ENCODE data around the gene ATL3.
"Not testable (repeated sequence)": the region's sequence is repeated elsewhere in the genome, so short reads cannot be mapped to it uniquely, and the experiment has no call there.

Gene ATL3

GRCh38 chr11:63589000-63589399 lies 82.2 kb downstream of the ATL3 start:
- DNase-seq (ENCODE audit: low read depth in 3 of 3): no peak

DNA sequence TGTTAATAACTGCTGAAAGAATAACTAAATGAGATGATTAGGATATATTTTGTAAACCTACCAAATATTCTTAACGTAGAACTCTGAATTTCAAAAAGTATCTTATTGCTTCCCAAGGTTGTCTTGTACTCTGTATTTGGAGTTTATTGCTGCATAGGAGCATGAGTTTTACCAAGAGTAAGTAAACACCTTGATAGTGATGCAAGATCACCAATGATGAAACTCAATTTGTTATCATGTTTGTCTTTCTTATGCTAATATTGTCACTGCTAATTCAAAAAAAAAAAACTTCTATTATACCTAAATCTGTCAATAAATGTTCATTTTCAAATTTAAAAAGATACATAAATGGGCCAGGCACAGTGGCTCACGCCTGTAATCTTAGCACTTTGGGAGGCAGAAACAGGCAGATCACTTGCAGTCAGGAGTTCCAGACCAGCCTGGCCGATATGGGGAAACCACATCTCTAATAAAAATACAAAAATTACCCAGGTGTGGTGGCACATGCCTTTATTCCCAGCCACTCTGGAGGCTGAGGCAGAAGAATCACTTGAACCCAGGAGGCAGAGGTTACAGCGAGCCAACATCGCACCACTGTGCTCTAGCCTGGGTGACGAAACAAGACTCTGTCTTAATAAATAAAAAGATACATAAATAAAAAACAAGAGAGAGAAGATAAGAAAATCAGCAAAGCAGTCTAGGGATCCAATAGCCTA lies 84.6 kb downstream of the ATL3 start:
- no peak for DNase-seq (ENCODE audit: low read depth in 3 of 3)

DNA sequence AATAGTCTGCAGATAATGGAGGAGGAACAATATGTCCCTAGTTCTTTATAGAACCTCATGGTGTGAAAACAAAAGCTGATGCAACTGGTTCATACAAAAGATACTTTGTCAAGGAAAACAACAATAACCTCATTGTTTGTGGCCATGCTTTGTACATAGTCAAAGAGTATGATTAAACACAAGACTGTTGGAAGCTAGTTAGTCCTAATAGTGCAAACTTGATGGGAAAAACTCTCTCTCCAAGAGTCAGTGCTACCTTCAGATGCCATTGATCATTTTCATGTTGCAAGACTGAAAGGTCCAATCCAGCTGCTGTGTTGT lies 87.9 kb downstream of the ATL3 start:
- DNase-seq (ENCODE audit: low read depth in 3 of 3): no peak

DNA sequence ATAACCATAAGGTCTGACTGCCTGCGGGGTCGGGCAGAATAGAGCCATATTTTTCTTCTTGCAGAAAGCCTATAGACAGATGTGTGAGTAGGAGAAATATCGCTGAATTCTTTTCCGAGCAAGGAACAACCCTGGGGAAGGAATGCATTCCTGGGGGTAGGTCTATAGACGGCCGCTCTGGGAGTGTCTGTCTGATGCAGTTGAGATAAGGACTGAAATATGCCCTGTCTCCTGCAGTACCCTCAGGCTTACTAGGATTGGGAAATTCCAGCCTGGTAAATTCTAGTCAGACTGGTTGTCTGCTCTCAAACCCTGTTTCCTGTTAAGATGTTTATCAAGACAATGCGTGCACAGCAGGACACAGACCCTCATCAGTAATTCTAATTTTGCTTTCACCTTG lies 90.0 kb downstream of the ATL3 start:
- not testable (repeated sequence) for DNase-seq (ENCODE audit: low read depth in 3 of 3)

- DNase-seq (ENCODE audit: low read depth in 3 of 3): not testable (repeated sequence)
Measured at GRCh38 chr11:63578882-63579281, 92.3 kb downstream of the ATL3 start.

GRCh38 chr11:63574856-63575602 lies 96.1 kb downstream of the ATL3 start:
- no peak for DNase-seq (ENCODE audit: low read depth in 3 of 3)
